GM12873 (cell line): ENCODE data around the gene RNF166.

Source experiments
- CTCF ChIP-seq: IDR thresholded peaks from 2 replicates; pipeline ENCODE4 v1.5.1; 2012; ENCODE audit warnings: low read depth, mild to moderate bottlenecking, moderate library complexity, low read length, control low read depth; ENCODE audit not compliant: insufficient read depth; ENCODE audit errors: missing control alignments

Gene RNF166

GRCh38 chr16:88687676-88688012 lies 18.6 kb downstream of the RNF166 start:
- no peak for TF ChIP-seq CTCF

- TF ChIP-seq CTCF: no peak
These were observed 19.0 kb downstream of the RNF166 start for GRCh38 chr16:88687254-88687576.

GRCh38 chr16:88686439-88687253 lies 19.6 kb downstream of the RNF166 start, which contains the start of gene SNAI3:
TSS of gene SNAI3 (minus strand) at chr16:88686507. CDS start at chr16:88686406, 101 bp downstream.
- no peak for TF ChIP-seq CTCF

GRCh38 chr16:88686062-88686438 lies 20.2 kb downstream of the RNF166 start:
- TF ChIP-seq CTCF: no peak

- peak; percentile 73 for TF ChIP-seq CTCF
These were observed 20.8 kb downstream of the RNF166 start for GRCh38 chr16:88685156-88686061.

- TF ChIP-seq CTCF: no peak
These were observed 21.5 kb downstream of the RNF166 start for GRCh38 chr16:88684569-88685155.
